G401.6 (cell line): ENCODE data around the gene WNK1.

Source experiments
- FAIRE-seq: peaks from 2 replicates; lab custom pipeline; 2012; peaks lifted over from hg19 to GRCh38; lab: Jason Lieb, UNC

The WNK1 gene

DNA sequence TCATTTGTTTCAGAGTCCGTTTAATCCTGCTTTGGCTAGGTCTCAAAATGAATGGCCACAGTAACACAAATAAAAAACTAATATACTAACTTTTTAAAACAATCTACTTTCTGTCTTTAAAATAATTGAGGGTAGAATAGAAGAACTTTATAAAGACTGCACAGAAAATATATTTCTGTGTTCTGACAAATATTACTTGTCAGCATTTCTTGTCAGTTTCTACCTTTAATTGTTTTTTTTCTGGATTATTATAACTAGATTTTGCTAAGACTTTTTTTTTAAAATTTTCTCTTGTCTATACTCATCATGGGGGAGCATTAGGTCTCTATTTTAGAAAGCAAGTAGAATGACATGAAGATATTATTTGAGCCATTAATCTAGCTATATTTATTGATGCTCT lies 110.9 kb downstream of the WNK1 start:
- FAIRE-seq = peak; percentile 11

- no peak for FAIRE-seq
Observed at GRCh38 chr12:865614-866013, 113.2 kb downstream of the WNK1 start.

DNA sequence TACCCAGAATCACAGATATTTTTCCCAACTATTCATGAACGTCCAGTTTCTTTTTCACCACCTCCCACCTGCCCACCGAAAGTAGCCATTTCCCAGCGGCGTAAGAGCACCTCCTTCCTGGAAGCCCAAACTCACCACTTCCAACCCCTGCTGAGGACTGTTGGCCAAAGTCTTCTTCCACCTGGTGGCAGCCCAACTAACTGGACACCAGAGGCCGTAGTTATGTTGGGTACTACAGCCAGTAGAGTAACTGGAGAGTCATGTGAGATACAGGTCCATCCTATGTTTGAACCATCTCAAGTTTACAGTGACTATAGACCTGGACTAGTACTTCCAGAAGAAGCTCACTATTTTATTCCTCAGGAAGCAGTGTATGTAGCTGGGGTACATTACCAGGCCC lies 115.5 kb downstream of the WNK1 start:
- FAIRE-seq = no peak

DNA sequence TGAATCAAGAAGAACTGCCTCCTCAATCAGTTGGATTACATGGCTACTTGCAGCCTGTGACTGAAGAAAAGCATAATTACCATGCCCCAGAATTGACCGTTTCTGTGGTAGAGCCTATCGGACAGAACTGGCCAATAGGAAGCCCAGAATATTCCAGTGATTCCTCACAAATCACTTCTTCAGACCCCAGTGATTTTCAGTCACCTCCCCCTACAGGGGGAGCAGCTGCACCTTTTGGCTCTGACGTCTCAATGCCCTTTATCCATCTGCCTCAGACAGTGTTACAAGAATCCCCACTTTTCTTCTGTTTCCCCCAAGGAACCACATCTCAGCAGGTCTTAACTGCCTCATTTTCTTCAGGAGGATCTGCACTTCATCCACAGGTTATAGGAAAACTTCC lies 116.3 kb downstream of the WNK1 start:
- FAIRE-seq = no peak

GRCh38 chr12:870378-870777 lies 118.0 kb downstream of the WNK1 start:
- FAIRE-seq = no peak

- FAIRE-seq = no peak
Observed at GRCh38 chr12:873954-874353, 121.6 kb downstream of the WNK1 start.

- no peak for FAIRE-seq
Observed at GRCh38 chr12:879641-880040, 127.3 kb downstream of the WNK1 start.

- no peak for FAIRE-seq
Observed at GRCh38 chr12:880656-881055, 128.3 kb downstream of the WNK1 start.

GRCh38 chr12:884746-885414 lies 132.5 kb downstream of the WNK1 start:
- FAIRE-seq = no peak

GRCh38 chr12:885701-886100 lies 133.3 kb downstream of the WNK1 start:
- FAIRE-seq = no peak

GRCh38 chr12:886206-886605 lies 133.8 kb downstream of the WNK1 start:
- FAIRE-seq = no peak

- FAIRE-seq = no peak
Observed at GRCh38 chr12:894226-894625, 141.8 kb downstream of the WNK1 start.

- FAIRE-seq = no peak
Observed at GRCh38 chr12:896031-896430, 143.7 kb downstream of the WNK1 start.

DNA sequence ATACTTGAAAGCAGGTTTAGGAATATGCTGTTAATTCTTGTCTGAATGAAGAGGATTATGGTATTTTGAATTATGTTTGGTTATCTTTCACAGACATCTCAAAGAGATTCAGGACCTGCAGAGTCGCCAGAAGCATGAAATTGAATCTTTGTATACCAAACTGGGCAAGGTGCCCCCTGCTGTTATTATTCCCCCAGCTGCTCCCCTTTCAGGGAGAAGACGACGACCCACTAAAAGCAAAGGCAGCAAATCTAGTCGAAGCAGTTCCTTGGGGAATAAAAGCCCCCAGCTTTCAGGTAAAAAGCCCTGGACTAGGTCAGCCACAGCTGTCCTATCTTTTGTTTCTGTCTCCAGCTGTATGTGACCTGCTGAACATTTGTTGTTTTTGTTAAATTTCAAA lies 145.0 kb downstream of the WNK1 start:
- FAIRE-seq = no peak

GRCh38 chr12:902581-902980 lies 150.2 kb downstream of the WNK1 start:
- no peak for FAIRE-seq

DNA sequence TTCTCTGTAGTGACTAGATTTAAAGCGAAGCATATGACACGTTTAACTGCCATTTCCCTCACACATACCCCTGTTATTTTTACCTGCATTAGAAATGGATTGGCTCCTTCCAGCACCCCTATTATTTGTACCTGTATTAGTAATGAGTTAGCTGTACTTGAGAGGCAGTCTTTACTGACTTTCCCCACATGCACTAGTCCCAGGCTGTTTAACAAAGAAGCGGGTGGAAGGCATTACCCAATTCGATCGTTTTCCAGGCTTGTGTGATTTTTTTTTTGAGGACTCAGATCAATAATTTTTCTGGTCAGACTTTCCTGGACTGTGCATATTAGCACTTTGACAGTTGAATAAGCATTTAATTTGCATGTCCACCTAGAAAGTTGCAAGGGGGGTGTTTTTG lies 150.7 kb downstream of the WNK1 start:
- no peak for FAIRE-seq

DNA sequence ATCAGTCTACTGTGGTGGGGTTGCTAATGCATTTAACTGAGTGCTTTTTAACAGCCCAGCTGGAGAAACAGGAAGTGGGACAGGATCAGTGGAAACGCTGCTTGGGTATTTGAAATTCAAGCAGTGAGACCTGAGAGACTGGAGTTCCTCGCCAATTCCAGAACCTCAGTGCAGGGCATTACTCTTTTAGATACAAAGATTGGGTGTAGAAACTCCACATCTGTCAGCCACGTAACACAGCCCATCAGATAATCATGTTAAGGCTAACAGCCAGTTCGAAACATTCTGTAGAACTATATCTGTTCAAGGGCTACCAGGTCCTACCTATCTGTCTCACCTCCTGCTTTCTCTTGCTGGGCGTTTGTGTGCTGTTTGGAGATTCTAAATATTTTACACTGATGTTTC lies 151.6 kb downstream of the WNK1 start:
- no peak for FAIRE-seq

DNA sequence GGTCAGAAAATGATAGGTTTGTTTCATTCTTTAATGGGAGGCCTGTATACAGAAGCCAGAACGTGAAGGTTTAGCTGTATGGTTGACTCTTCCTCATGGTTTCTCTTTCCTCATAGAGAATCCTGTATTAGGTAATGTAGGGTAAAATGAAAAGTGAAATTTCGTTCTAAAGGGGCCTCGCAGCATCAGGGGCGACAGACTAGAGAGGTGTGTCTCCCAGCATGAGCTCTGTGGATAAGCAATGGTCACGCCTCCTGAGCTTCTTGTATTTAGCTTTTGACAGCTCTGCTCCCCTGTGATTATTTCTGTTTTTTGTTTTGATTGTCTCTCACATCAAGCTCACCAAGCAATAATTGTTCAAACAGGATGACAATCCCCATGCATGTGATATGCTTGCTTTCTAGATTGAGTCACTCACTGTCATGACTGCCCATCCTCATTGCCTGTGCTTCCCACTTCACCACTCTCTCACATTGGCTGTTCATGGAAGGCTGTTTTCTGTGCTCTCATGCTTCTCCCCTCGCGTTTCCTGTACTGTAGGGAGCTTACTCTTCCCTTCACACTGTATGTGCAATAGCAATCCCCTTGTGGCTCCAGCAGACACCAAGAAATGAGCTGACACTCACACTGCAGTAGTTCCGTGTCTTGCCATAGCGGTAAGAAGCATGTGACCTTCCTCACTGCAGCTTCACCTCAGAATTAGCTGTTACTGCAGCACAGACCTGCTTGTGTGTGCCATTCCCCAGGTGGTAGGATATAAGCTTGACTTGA lies 153.1 kb downstream of the WNK1 start:
- FAIRE-seq = no peak

GRCh38 chr12:906062-906585 lies 153.7 kb downstream of the WNK1 start:
- FAIRE-seq = no peak

GRCh38 chr12:907413-908185 lies 155.2 kb downstream of the WNK1 start:
- no peak for FAIRE-seq

- no peak for FAIRE-seq
Observed at GRCh38 chr12:909861-910260, 157.5 kb downstream of the WNK1 start.

- FAIRE-seq = no peak
Observed at GRCh38 chr12:910416-910815, 158.0 kb downstream of the WNK1 start.

DNA sequence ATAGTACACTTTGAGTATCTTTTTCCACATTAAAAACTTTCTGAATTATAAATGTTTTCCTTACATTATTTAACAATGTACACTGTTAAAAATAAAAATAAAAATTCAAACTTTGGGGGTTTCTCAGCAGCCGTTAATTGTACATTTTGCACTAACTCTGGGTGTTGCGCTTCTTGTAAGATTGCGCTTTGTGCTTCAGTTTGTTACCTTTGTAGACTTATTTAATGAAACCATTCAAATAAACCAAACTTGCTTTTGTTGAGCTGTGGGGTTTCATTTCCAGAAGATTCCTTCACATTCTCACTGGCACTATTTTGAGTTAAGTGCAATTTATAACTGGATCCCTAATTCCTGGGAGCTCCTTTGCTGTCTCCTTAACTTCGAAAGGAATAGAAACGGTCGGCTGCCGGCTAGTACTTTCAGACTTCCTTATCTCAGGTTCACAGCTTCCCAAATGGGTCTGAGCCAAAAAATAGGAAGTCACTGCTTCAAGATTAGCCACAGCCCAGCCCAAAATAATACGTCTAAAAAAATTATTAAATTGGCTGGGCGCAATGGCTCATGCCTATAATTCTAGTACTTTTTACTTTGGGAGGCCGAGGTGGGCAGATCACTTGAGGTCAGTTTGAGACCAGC lies 158.9 kb downstream of the WNK1 start:
- no peak for FAIRE-seq
